Muscle layer of colon (tissue), 2 donors: Measurements from ENCODE around the gene KAZN.
"Not testable (repeated sequence)": the region's sequence is repeated elsewhere in the genome, so short reads cannot be mapped to it uniquely, and the experiment has no call there.

Source experiments
- H3K27ac ChIP-seq: one replicate; pipeline ENCODE4 v1.7.0; 2013; ENCODE audit warnings: low read depth, mild to moderate bottlenecking, low read length, moderate library complexity
- H3K27me3 ChIP-seq, 2 donors: one replicate each; pipeline ENCODE4 v1.7.0; 2013; ENCODE audit warnings: low read length in 2 of 2, mild to moderate bottlenecking in 2 of 2; ENCODE audit not compliant: insufficient read depth in 2 of 2, control insufficient read depth in 1 of 2
- H3K36me3 ChIP-seq: one replicate; pipeline ENCODE4 v1.7.0; 2013; ENCODE audit warnings: mild to moderate bottlenecking, low read length; ENCODE audit not compliant: insufficient read depth
- H3K4me1 ChIP-seq: one replicate; pipeline ENCODE4 v1.7.0; 2013; ENCODE audit warnings: mild to moderate bottlenecking, low read length; ENCODE audit not compliant: insufficient read depth
- H3K4me3 ChIP-seq, 2 donors: one replicate each; pipeline ENCODE4 v1.7.0; 2013; ENCODE audit warnings: low read length in 2 of 2, low read depth in 1 of 2, mild to moderate bottlenecking in 1 of 2, moderate library complexity in 1 of 2
- H3K9ac ChIP-seq: one replicate; pipeline ENCODE4 v1.7.0; 2013; ENCODE audit warnings: low read length
- H3K9me3 ChIP-seq: one replicate; pipeline ENCODE4 v1.7.0; 2013; ENCODE audit warnings: mild to moderate bottlenecking, low read length
- donor health status: abdominal sarcoma.
- donor health status: Adenocarcinoma of cecum.

The KAZN gene

GRCh38 chr1:15039017-15039648, 440.6 kb downstream of the KAZN start:
- H3K36me3 ChIP-seq = no peaks in the 10 kb centered on the region
- no peaks in the 10 kb centered on the region for H3K4me1 ChIP-seq
- no peak overlapping the region for H3K4me3 ChIP-seq
- no peaks in the 10 kb centered on the region for H3K9me3 ChIP-seq
- no peak overlapping the region for H3K27ac ChIP-seq
- no peaks in the 10 kb centered on the region for H3K27me3 ChIP-seq
- no peak overlapping the region for H3K9ac ChIP-seq

GRCh38 chr1:15039901-15040300, 441.4 kb downstream of the KAZN start:
- no peaks in the 10 kb centered on the region for H3K9me3 ChIP-seq
- no peaks in the 10 kb centered on the region for H3K4me1 ChIP-seq
- no peak overlapping the region for H3K4me3 ChIP-seq
- no peaks in the 10 kb centered on the region for H3K27me3 ChIP-seq
- H3K36me3 ChIP-seq = no peaks in the 10 kb centered on the region
- no peak overlapping the region for H3K27ac ChIP-seq
- H3K9ac ChIP-seq = no peak overlapping the region

GRCh38 chr1:15040685-15041084, 442.2 kb downstream of the KAZN start:
- not testable (repeated sequence) for H3K27ac ChIP-seq, H3K4me1 ChIP-seq, H3K9me3 ChIP-seq, H3K9ac ChIP-seq, H3K36me3 ChIP-seq, H3K27me3 ChIP-seq, H3K4me3 ChIP-seq

GRCh38 chr1:15042866-15043265, 444.4 kb downstream of the KAZN start:
- no peak overlapping the region for H3K27ac ChIP-seq
- no peaks in the 10 kb centered on the region for H3K4me1 ChIP-seq
- no peaks in the 10 kb centered on the region for H3K36me3 ChIP-seq

GRCh38 chr1:15043934-15044333, 445.4 kb downstream of the KAZN start:
- H3K27ac ChIP-seq = no peak overlapping the region
- no peak overlapping the region for H3K9ac ChIP-seq
- H3K27me3 ChIP-seq = no peaks in the 10 kb centered on the region
- no peaks in the 10 kb centered on the region for H3K36me3 ChIP-seq
- no peak overlapping the region for H3K4me3 ChIP-seq
- no peaks in the 10 kb centered on the region for H3K9me3 ChIP-seq
- H3K4me1 ChIP-seq = no peaks in the 10 kb centered on the region

More at GRCh38 chr1:15042866-15043265, 444.4 kb downstream of the KAZN start:
- Histone ChIP-seq H3K27me3 (no peaks in the 10 kb centered on the region), H3K9ac (no peak overlapping the region), H3K4me3 (no peak overlapping the region), H3K9me3 (no peaks in the 10 kb centered on the region)

GRCh38 chr1:15045123-15045522, 446.6 kb downstream of the KAZN start:
- Histone ChIP-seq H3K4me1 (no peaks in the 10 kb centered on the region), H3K4me3 (no peak overlapping the region), H3K9me3 (no peaks in the 10 kb centered on the region), H3K9ac (no peak overlapping the region), H3K27ac (no peak overlapping the region), H3K36me3 (no peaks in the 10 kb centered on the region), H3K27me3 (no peaks in the 10 kb centered on the region)

GRCh38 chr1:15046487-15047165, 448.1 kb downstream of the KAZN start:
- Histone ChIP-seq H3K27ac (no peak overlapping the region), H3K4me3 (no peak overlapping the region), H3K27me3 (no peaks in the 10 kb centered on the region), H3K9ac (no peak overlapping the region), H3K36me3 (no peaks in the 10 kb centered on the region), H3K9me3 (no peaks in the 10 kb centered on the region), H3K4me1 (no peaks in the 10 kb centered on the region)

GRCh38 chr1:15047237-15047636, 448.8 kb downstream of the KAZN start:
- no peak overlapping the region for H3K4me3 ChIP-seq
- no peaks in the 10 kb centered on the region for H3K4me1 ChIP-seq
- H3K27ac ChIP-seq = no peak overlapping the region
- no peak overlapping the region for H3K9ac ChIP-seq
- H3K9me3 ChIP-seq = no peaks in the 10 kb centered on the region
- no peaks in the 10 kb centered on the region for H3K27me3 ChIP-seq
- H3K36me3 ChIP-seq = no peaks in the 10 kb centered on the region

- H3K9me3 ChIP-seq = no peaks in the 10 kb centered on the region
- H3K27ac ChIP-seq = no peak overlapping the region
- H3K36me3 ChIP-seq = no peaks in the 10 kb centered on the region
- no peak overlapping the region for H3K4me3 ChIP-seq
- no peaks in the 10 kb centered on the region for H3K4me1 ChIP-seq
- no peak overlapping the region for H3K9ac ChIP-seq
- no peaks in the 10 kb centered on the region for H3K27me3 ChIP-seq
Observed at GRCh38 chr1:15048437-15048980, 450.0 kb downstream of the KAZN start.

GRCh38 chr1:15049067-15049466, 450.6 kb downstream of the KAZN start:
- no peak overlapping the region for H3K9ac ChIP-seq
- no peak overlapping the region for H3K27ac ChIP-seq
- no peaks in the 10 kb centered on the region for H3K36me3 ChIP-seq
- H3K27me3 ChIP-seq = no peaks in the 10 kb centered on the region
- no peak overlapping the region for H3K4me3 ChIP-seq
- H3K4me1 ChIP-seq = no peaks in the 10 kb centered on the region
- no peaks in the 10 kb centered on the region for H3K9me3 ChIP-seq

GRCh38 chr1:15051882-15052528, 453.5 kb downstream of the KAZN start:
- no peaks in the 10 kb centered on the region for H3K36me3 ChIP-seq
- H3K27ac ChIP-seq = no peak overlapping the region
- no peak overlapping the region for H3K9ac ChIP-seq
- H3K27me3 ChIP-seq = no peaks in the 10 kb centered on the region
- no peaks in the 10 kb centered on the region for H3K4me1 ChIP-seq
- no peaks in the 10 kb centered on the region for H3K9me3 ChIP-seq
- no peak overlapping the region for H3K4me3 ChIP-seq
